Hematopoietic multipotent progenitor cell treated with erythropoietin and hydrocortisone succinate and interleukin-3 and kit ligand, for 6 days (in vitro differentiated cells): ENCODE results near the gene GOLGA5.
"Not testable (repeated sequence)": the region's sequence is repeated elsewhere in the genome, so short reads cannot be mapped to it uniquely, and the experiment has no call there.

Experiments used
- DNase-seq: peaks from one replicate; pipeline ENCODE4 v3.0.0-alpha.2; 2015

GOLGA5 gene

GRCh38 chr14:92780444-92781232 is 13.5 kb upstream of the GOLGA5 start:
- no peak for DNase-seq

- no peak for DNase-seq
Observed at GRCh38 chr14:92781350-92781749, 12.8 kb upstream of the GOLGA5 start.

- DNase-seq: peak; percentile 79
Observed at GRCh38 chr14:92783813-92784431, 10.2 kb upstream of the GOLGA5 start.

GRCh38 chr14:92785667-92786426 is 8.3 kb upstream of the GOLGA5 start:
- peak; percentile 91 for DNase-seq

- DNase-seq: no peak
Observed at GRCh38 chr14:92786427-92786756, 7.7 kb upstream of the GOLGA5 start.

- DNase-seq: no peak
Observed at GRCh38 chr14:92787554-92787953, 6.6 kb upstream of the GOLGA5 start.

GRCh38 chr14:92789457-92790089 is 4.5 kb upstream of the GOLGA5 start:
- peak; percentile 34 for DNase-seq

- DNase-seq: no peak
Observed at GRCh38 chr14:92792885-92793284, 1.2 kb upstream of the GOLGA5 start.

GRCh38 chr14:92794547-92794941 is 439 bp downstream of the GOLGA5 start:
- DNase-seq: no peak

GRCh38 chr14:92794961-92795360 is 856 bp downstream of the GOLGA5 start:
- DNase-seq: no peak

GRCh38 chr14:92797935-92798653 is 4.0 kb downstream of the GOLGA5 start:
- no peak for DNase-seq

GRCh38 chr14:92798811-92799210 is 4.7 kb downstream of the GOLGA5 start:
- no peak for DNase-seq

- no peak for DNase-seq
Observed at GRCh38 chr14:92800012-92800411, 5.9 kb downstream of the GOLGA5 start.

GRCh38 chr14:92800525-92800924 is 6.4 kb downstream of the GOLGA5 start:
- no peak for DNase-seq

- no peak for DNase-seq
Observed at GRCh38 chr14:92801917-92802316, 7.8 kb downstream of the GOLGA5 start.

GRCh38 chr14:92802678-92803077 is 8.6 kb downstream of the GOLGA5 start:
- DNase-seq: no peak

- DNase-seq: no peak
Observed at GRCh38 chr14:92813201-92813600, 19.1 kb downstream of the GOLGA5 start.

GRCh38 chr14:92819011-92819597 is 25.0 kb downstream of the GOLGA5 start:
- DNase-seq: no peak

GRCh38 chr14:92819680-92820535 is 25.8 kb downstream of the GOLGA5 start:
- DNase-seq: not testable (repeated sequence)

- not testable (repeated sequence) for DNase-seq
Observed at GRCh38 chr14:92820536-92820840, 26.4 kb downstream of the GOLGA5 start.

- peak; percentile 35 for DNase-seq
Observed at GRCh38 chr14:92830902-92831301, 36.8 kb downstream of the GOLGA5 start.
